OCI-LY1 (cell line): ENCODE data around the gene TXNDC11.

ENCODE experiments used
- EZH2 ChIP-seq: fragments of 200-600 bp; sonication (generic), shearing (Covaris generic); IDR thresholded peaks from 2 replicates; pipeline ENCODE4 v1.8.0; 2017; ENCODE audit warnings: borderline replicate concordance, mixed run types, mild to moderate bottlenecking, antibody characterized with exemption, low read length, moderate library complexity, mixed read lengths
- TF ChIP-seq, protein P1 (sequence below): fragments of 200-600 bp; sonication (generic), shearing (Covaris generic); IDR thresholded peaks from 2 replicates; pipeline ENCODE4 v1.5.1; 2017; ENCODE audit warnings: mild to moderate bottlenecking, antibody characterized with exemption, low read length, moderate library complexity, mixed read lengths

- TF ChIP-seq, protein P1, sequence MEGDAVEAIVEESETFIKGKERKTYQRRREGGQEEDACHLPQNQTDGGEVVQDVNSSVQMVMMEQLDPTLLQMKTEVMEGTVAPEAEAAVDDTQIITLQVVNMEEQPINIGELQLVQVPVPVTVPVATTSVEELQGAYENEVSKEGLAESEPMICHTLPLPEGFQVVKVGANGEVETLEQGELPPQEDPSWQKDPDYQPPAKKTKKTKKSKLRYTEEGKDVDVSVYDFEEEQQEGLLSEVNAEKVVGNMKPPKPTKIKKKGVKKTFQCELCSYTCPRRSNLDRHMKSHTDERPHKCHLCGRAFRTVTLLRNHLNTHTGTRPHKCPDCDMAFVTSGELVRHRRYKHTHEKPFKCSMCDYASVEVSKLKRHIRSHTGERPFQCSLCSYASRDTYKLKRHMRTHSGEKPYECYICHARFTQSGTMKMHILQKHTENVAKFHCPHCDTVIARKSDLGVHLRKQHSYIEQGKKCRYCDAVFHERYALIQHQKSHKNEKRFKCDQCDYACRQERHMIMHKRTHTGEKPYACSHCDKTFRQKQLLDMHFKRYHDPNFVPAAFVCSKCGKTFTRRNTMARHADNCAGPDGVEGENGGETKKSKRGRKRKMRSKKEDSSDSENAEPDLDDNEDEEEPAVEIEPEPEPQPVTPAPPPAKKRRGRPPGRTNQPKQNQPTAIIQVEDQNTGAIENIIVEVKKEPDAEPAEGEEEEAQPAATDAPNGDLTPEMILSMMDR: no peak
- TF ChIP-seq EZH2: no peak
Measured at GRCh38 chr16:11755022-11755760, 12.5 kb upstream of the TXNDC11 start.
